ENCODE results near the gene TYW1.

DNA sequence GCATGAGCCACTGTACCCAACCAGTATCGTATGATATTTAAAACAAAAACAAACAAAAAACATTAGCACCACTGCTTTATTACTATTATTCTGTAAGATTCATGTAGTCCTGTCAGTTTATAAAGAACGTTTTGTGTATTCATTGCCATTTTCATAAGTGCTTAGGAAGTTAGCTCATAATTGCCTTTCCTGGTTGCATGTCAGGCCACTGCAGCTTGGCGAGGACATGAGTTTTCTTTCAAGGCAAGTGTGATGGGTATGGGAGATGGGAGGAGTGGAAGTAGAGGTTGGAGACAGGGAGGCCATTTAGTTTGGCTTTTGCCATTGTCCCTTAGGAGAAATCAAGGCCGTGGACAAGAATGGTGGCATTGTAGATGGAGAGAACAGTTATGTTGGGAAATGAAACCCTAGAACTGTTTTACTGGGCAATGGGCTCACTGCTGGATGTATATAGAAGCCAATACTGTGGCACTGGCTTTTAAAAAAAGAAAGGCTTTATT is 48.9 kb downstream of the TYW1 start:
- TF ChIP-seq MAX (IDR thresholded peaks at IDR 0.05) (no peak), TAF1 (IDR thresholded peaks at IDR 0.05; ENCODE audit: low read depth) (no peak), ZBTB7A (IDR thresholded peaks at IDR 0.05; ENCODE audit: low read depth) (no peak), EP300 (IDR thresholded peaks at IDR 0.05; ENCODE audit: borderline replicate concordance) (no peak), FOXM1 (IDR thresholded peaks at IDR 0.05; ENCODE audit: borderline replicate concordance, low read depth) (no peak), CEBPB (IDR thresholded peaks at IDR 0.05) (no peak), YY1 (IDR thresholded peaks at IDR 0.05; ENCODE audit: low read depth) (no peak), CREB1 (IDR thresholded peaks at IDR 0.05; ENCODE audit: low read depth) (no peak)
